GM12891 (cell line): Measurements from ENCODE around the gene RTTN.

ENCODE experiments used
- POLR2A ChIP-seq: IDR thresholded peaks from 2 replicates; pipeline ENCODE4 v1.6.1; 2011; ENCODE audit warnings: low read depth, low read length, control low read depth
- POLR2AphosphoS5 ChIP-seq: IDR thresholded peaks from 2 replicates; pipeline ENCODE4 v1.6.1; 2011; ENCODE audit warnings: low read depth, low read length, control low read depth
- TAF1 ChIP-seq: IDR thresholded peaks from 2 replicates; pipeline ENCODE4 v1.6.1; 2011; ENCODE audit warnings: low read depth, low read length, control low read depth

DNA sequence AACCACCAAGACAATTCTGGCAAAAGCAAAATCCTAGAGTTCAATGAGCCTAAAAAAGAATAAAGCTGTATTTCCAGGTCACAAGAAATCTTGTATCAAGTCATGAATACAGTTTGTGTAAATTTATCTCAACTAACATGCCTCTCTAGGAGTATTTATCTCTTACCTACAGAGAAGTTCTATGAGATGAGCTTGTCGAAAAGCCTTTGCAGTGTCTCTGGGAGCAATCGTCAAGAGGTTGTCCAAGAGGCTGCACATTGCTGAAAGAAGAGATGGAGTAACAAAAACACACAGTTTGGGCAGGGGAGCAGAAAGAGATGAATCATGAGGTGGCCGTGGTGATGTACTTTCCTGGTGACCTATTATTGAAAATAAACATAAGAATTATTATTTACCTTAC, 145.8 kb downstream of the RTTN start:
- TF ChIP-seq POLR2AphosphoS5 (no peak), POLR2A (no peak), TAF1 (no peak)
